SK-N-SH treated with all-trans-retinoic acid at 6 μM for 48 hours (cell line): ENCODE data around the gene PMVK.

ENCODE experiments used
- ATAC-seq: fragments of 200-7000 bp; cut with Tn5 transposase; 3 replicates; pipeline ENCODE4 v1.9.1; 2020; ENCODE audit warnings: mild to moderate bottlenecking, moderate library complexity
- ARNTL ChIP-seq: fragments of 450-650 bp; formaldehyde crosslinking; IDR thresholded peaks from 2 replicates; pipeline ENCODE4 v1.5.0; 2020; ENCODE audit warnings: low read depth, mild to moderate bottlenecking, moderate library complexity, borderline replicate concordance
- BACH2 ChIP-seq: fragments of 250-450 bp; sonication (Bioruptor Pico); IDR thresholded peaks from 2 replicates; pipeline ENCODE4 v1.9.0; 2021; ENCODE audit warnings: mild to moderate bottlenecking, borderline replicate concordance
- CSDC2 ChIP-seq: fragments of 250-450 bp; sonication (Bioruptor Pico); IDR thresholded peaks from 2 replicates; pipeline ENCODE4 v1.5.0; 2020; ENCODE audit warnings: mild to moderate bottlenecking, moderate library complexity
- ESRRG ChIP-seq: fragments of 250-450 bp; sonication (Bioruptor Pico); IDR thresholded peaks from 2 replicates; pipeline ENCODE4 v1.6.1; 2021; ENCODE audit warnings: mild to moderate bottlenecking
- GLIS3 ChIP-seq: fragments of 250-450 bp; sonication (Bioruptor Pico); IDR thresholded peaks from 2 replicates; pipeline ENCODE4 v1.5.0; 2020; ENCODE audit warnings: mild to moderate bottlenecking, moderate library complexity
- ISL1 ChIP-seq: fragments of 250-450 bp; sonication (Bioruptor Pico); IDR thresholded peaks from 2 replicates; pipeline ENCODE4 v2.1.2; 2022; ENCODE audit warnings: mild to moderate bottlenecking, moderate library complexity
- OSR1 ChIP-seq: fragments of 250-450 bp; sonication (Bioruptor Pico); IDR thresholded peaks from 2 replicates; pipeline ENCODE4 v1.8.0; 2022; ENCODE audit warnings: moderate library complexity, mild to moderate bottlenecking, inconsistent platforms
- PPARA ChIP-seq: fragments of 250-450 bp; sonication (Bioruptor Pico); IDR thresholded peaks from 2 replicates; pipeline ENCODE4 v1.5.0; 2020; ENCODE audit warnings: mild to moderate bottlenecking, borderline replicate concordance
- RARB ChIP-seq: fragments of 250-450 bp; sonication (Bioruptor Pico); IDR thresholded peaks from 2 replicates; pipeline ENCODE4 v1.8.0; 2021; ENCODE audit warnings: mild to moderate bottlenecking, moderate library complexity
- TCF4 ChIP-seq: fragments of 250-450 bp; sonication (Bioruptor Pico); IDR thresholded peaks from 2 replicates; pipeline ENCODE4 v1.8.0; 2021; ENCODE audit warnings: mild to moderate bottlenecking, moderate library complexity, borderline replicate concordance
- TOX ChIP-seq: fragments of 250-450 bp; sonication (Bioruptor Pico); IDR thresholded peaks from 2 replicates; pipeline ENCODE4 v1.8.0; 2021; ENCODE audit warnings: mild to moderate bottlenecking, moderate library complexity, borderline replicate concordance
- ZC3H10 ChIP-seq: fragments of 250-450 bp; sonication (Bioruptor Pico); IDR thresholded peaks from 2 replicates; pipeline ENCODE4 v1.5.1; 2021; ENCODE audit warnings: mild to moderate bottlenecking, moderate library complexity
- ZFP30 ChIP-seq: fragments of 450-650 bp; formaldehyde crosslinking; IDR thresholded peaks from 2 replicates; pipeline ENCODE4 v1.5.0; 2022; ENCODE audit warnings: mild to moderate bottlenecking, moderate library complexity
- ZNF565 ChIP-seq: fragments of 450-650 bp; formaldehyde crosslinking; conservative IDR thresholded peaks from 2 replicates; pipeline ENCODE4 v1.5.0; 2020; ENCODE audit warnings: low read depth, mild to moderate bottlenecking, moderate library complexity
- ZNF70 ChIP-seq: fragments of 450-650 bp; formaldehyde crosslinking; IDR thresholded peaks from 2 replicates; pipeline ENCODE4 v1.5.0; 2020; ENCODE audit warnings: mild to moderate bottlenecking, moderate library complexity
- ZNF8 ChIP-seq: fragments of 450-650 bp; formaldehyde crosslinking; IDR thresholded peaks from 2 replicates; pipeline ENCODE4 v1.5.0; 2020; ENCODE audit warnings: mild to moderate bottlenecking, moderate library complexity
- TF ChIP-seq, protein P1 (sequence below): fragments of 250-450 bp; sonication (Bioruptor Pico); IDR thresholded peaks from 2 replicates; pipeline ENCODE4 v1.5.0; 2020; ENCODE audit warnings: mild to moderate bottlenecking, moderate library complexity
- TF ChIP-seq, protein P2 (sequence below): fragments of 250-450 bp; sonication (Bioruptor Pico); IDR thresholded peaks from 2 replicates; pipeline ENCODE4 v1.8.0; 2020; ENCODE audit warnings: mild to moderate bottlenecking, moderate library complexity, borderline replicate concordance
- TF ChIP-seq, protein P3 (sequence below): fragments of 250-450 bp; sonication (Bioruptor Pico); IDR thresholded peaks from 2 replicates; pipeline ENCODE4 v1.5.1; 2020; ENCODE audit warnings: low read depth, mild to moderate bottlenecking, moderate library complexity
- TF ChIP-seq, protein P4 (sequence below): fragments of 250-450 bp; sonication (Bioruptor Pico); IDR thresholded peaks from 2 replicates; pipeline ENCODE4 v1.8.0; 2021; ENCODE audit warnings: low read depth, mild to moderate bottlenecking, moderate library complexity, borderline replicate concordance

Gene PMVK

DNA sequence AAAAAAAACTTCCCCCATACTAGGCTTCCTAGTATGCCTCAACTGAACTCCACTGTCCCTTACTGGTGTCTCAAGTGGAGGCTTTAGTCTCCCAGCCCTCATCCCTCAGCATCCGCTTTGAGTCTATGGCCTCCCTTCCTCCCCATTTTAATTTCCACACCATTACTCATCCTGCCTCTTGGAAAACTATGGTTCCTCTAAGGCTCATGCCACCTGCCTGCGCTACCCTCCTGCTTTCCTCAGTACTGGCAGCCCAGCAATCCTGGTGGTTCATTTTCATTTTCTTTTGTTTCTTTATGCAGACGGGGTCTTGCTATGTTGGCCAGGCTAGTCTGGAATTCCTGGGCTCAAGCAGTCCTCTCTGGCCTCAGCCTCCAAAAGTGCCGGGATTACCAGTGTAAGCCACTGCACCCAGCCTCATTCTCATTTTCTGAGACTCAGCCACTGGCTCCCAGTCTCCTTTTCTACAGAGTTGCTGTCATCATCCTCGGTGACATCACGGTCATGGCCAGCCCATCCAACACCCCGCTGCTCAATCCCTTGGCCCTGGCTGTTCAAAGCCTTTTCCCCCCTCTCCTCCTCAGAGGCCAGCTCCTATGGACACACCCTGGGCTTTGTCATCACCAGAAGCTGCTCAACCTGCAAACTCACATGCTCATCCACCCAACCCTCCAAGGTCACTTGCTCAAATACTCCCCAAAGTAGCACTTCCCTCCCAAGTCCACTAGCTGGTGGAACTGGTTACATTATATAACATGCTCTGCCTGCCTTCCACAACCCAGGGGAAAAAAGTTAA is 2.3 kb upstream of the PMVK start:
- TF ChIP-seq PPARA (CRISPR knock-in tag) (no peak), ZNF565 (CRISPR knock-in tag) (no peak), CSDC2 (CRISPR knock-in tag) (no peak), RARB (no peak), GLIS3 (no peak), TOX (CRISPR knock-in tag) (no peak), ISL1 (CRISPR knock-in tag) (no peak), BACH2 (no peak), ZNF8 (CRISPR knock-in tag) (no peak), ZNF70 (CRISPR knock-in tag) (no peak), ESRRG (CRISPR knock-in tag) (no peak)
- TF ChIP-seq, protein P1, sequence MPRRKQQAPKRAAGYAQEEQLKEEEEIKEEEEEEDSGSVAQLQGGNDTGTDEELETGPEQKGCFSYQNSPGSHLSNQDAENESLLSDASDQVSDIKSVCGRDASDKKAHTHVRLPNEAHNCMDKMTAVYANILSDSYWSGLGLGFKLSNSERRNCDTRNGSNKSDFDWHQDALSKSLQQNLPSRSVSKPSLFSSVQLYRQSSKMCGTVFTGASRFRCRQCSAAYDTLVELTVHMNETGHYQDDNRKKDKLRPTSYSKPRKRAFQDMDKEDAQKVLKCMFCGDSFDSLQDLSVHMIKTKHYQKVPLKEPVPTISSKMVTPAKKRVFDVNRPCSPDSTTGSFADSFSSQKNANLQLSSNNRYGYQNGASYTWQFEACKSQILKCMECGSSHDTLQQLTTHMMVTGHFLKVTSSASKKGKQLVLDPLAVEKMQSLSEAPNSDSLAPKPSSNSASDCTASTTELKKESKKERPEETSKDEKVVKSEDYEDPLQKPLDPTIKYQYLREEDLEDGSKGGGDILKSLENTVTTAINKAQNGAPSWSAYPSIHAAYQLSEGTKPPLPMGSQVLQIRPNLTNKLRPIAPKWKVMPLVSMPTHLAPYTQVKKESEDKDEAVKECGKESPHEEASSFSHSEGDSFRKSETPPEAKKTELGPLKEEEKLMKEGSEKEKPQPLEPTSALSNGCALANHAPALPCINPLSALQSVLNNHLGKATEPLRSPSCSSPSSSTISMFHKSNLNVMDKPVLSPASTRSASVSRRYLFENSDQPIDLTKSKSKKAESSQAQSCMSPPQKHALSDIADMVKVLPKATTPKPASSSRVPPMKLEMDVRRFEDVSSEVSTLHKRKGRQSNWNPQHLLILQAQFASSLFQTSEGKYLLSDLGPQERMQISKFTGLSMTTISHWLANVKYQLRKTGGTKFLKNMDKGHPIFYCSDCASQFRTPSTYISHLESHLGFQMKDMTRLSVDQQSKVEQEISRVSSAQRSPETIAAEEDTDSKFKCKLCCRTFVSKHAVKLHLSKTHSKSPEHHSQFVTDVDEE = no peak
- ATAC-seq = no peak

DNA sequence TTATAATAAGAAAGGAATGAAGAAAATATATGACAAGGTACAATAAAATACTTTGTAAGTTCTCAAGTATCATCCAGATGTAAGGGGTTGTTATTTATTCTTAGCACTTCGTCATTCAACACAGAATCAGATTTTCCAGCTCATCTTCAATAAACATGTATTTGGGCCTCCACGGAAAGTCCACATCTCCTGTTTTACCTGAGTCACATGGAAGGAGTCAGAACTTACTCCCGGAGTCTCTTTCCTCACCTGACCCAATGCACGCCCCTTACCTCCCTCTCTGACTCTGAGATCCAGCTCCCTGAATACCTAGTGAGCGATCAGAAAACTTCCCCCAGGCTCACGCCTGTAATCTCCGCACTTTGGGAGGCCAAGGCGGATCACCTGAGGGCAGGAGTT is 1.5 kb upstream of the PMVK start:
- TF ChIP-seq ARNTL (CRISPR knock-in tag) = no peak
- TF ChIP-seq OSR1 = no peak
- TF ChIP-seq, protein P2, sequence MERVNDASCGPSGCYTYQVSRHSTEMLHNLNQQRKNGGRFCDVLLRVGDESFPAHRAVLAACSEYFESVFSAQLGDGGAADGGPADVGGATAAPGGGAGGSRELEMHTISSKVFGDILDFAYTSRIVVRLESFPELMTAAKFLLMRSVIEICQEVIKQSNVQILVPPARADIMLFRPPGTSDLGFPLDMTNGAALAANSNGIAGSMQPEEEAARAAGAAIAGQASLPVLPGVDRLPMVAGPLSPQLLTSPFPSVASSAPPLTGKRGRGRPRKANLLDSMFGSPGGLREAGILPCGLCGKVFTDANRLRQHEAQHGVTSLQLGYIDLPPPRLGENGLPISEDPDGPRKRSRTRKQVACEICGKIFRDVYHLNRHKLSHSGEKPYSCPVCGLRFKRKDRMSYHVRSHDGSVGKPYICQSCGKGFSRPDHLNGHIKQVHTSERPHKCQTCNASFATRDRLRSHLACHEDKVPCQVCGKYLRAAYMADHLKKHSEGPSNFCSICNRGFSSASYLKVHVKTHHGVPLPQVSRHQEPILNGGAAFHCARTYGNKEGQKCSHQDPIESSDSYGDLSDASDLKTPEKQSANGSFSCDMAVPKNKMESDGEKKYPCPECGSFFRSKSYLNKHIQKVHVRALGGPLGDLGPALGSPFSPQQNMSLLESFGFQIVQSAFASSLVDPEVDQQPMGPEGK (CRISPR knock-in tag) = no peak
- TF ChIP-seq, protein P3, sequence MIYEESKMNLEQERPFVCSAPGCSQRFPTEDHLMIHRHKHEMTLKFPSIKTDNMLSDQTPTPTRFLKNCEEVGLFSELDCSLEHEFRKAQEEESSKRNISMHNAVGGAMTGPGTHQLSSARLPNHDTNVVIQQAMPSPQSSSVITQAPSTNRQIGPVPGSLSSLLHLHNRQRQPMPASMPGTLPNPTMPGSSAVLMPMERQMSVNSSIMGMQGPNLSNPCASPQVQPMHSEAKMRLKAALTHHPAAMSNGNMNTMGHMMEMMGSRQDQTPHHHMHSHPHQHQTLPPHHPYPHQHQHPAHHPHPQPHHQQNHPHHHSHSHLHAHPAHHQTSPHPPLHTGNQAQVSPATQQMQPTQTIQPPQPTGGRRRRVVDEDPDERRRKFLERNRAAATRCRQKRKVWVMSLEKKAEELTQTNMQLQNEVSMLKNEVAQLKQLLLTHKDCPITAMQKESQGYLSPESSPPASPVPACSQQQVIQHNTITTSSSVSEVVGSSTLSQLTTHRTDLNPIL (CRISPR knock-in tag) = no peak
- TF ChIP-seq, protein P4, sequence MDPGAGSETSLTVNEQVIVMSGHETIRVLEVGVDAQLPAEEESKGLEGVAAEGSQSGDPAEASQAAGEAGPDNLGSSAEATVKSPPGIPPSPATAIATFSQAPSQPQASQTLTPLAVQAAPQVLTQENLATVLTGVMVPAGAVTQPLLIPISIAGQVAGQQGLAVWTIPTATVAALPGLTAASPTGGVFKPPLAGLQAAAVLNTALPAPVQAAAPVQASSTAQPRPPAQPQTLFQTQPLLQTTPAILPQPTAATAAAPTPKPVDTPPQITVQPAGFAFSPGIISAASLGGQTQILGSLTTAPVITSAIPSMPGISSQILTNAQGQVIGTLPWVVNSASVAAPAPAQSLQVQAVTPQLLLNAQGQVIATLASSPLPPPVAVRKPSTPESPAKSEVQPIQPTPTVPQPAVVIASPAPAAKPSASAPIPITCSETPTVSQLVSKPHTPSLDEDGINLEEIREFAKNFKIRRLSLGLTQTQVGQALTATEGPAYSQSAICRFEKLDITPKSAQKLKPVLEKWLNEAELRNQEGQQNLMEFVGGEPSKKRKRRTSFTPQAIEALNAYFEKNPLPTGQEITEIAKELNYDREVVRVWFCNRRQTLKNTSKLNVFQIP = no peak
- TF ChIP-seq ISL1 (CRISPR knock-in tag) = no peak
- no peak for TF ChIP-seq GLIS3
- no peak for TF ChIP-seq TCF4 (CRISPR knock-in tag)
- no peak for ATAC-seq

DNA sequence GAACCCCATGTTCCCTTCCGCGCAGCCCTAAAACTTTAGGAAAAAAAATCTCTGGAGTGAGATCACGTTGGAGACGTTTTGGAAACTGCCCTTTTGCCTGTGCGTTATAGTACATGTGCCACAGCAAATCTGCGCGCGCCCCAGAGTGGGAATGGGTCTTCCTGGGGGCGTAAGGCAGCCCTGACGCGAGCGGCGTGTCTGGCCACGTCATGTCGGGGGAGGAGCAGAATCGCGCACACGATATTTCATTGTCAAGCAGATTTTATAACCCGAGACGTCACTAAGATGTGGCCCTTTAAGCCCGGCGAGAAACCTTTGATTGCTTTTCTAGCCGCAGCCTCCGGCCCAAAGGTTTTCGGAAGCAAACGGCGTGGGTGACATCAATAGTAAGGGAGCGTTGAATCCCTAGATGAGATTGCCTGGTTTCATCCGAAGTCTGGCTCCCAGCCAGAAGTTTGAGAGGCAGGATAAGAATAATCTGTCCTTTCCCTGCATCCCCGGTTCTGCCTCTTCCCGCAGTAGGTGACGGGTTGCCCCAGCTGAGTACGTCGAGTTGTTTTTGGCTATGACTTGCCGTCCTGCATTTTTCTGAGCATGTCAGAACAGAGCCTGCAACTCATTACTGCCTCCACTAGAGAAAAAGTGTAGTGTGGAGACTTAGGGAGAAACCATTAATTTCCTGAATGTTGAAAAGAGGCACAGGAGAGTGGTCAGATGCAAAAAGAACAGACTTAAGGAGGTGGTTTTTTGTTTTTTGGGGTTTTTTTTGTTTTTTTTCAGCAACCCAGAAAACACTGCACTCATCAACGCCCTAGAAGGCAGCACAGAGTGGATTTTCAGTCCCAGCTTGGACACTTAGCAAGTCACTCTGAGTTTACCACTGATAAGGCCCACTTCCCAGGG is 817 bp upstream of the PMVK start:
- peak; percentile 79 for ATAC-seq
- TF ChIP-seq RARB = no peak
- TF ChIP-seq, protein P3 (CRISPR knock-in tag) = no peak
- no peak for TF ChIP-seq CSDC2 (CRISPR knock-in tag)
- no peak for TF ChIP-seq BACH2
- no peak for TF ChIP-seq GLIS3
- no peak for TF ChIP-seq ARNTL (CRISPR knock-in tag)
- no peak for TF ChIP-seq ZNF8 (CRISPR knock-in tag)
- no peak for TF ChIP-seq ISL1 (CRISPR knock-in tag)
- peak; percentile 100 for TF ChIP-seq ZNF70 (CRISPR knock-in tag)
- TF ChIP-seq TOX (CRISPR knock-in tag) = no peak
- TF ChIP-seq ZC3H10 = no peak
- TF ChIP-seq, protein P1 = peak; percentile 30; the same call in 1 of the 2 replicates
- TF ChIP-seq ZFP30 (CRISPR knock-in tag) = no peak
- TF ChIP-seq ESRRG (CRISPR knock-in tag) = no peak
